GM19463 (cell line): ENCODE measurements around the gene HAL.
A peak's percentile ranks its signal among the peaks of the same experiment; 100 is the strongest.

Experiments
- ATAC-seq: cut with Tn5 transposase; IDR thresholded peaks from one replicate; pipeline ENCODE4 v1.9.1; 2021; ENCODE audit warnings: mild to moderate bottlenecking, moderate library complexity; ENCODE audit not compliant: unreplicated experiment

Gene HAL

DNA sequence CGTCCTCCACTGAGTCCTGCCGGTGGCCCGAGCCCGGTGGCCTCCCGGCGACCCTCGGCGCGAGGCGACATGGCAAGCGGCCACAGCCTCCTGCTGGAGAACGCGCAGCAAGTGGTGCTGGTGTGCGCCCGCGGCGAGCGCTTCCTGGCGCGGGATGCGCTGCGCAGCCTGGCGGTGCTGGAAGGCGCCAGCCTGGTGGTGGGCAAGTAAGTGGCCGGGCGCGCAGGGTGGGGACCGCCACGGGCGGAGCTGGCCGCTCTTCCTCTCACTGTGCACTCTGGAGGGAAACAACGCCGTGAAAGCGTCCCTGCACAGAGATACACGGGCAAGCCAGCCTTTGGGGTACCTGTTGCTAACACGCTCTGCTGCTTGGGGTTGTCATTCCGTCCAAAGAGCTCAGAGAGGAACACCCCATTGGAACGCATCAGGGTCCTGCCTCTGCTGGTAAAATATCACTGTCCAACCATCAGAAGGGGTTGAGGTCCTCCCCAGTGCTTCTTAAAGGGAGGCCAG, 52.8 kb downstream of the HAL start, which contains the start of gene AMDHD1:
Gene AMDHD1 (plus strand): TSS at position 2 of the 513 bp plus-strand sequence. CDS start 68 bp downstream, at position 70.
- ATAC-seq, result peak; percentile 62

GRCh38 chr12:95942524-95943329, 53.4 kb downstream of the HAL start, which contains the start of gene CCDC38:
TSS of gene CCDC38 (minus strand) at chr12:95942614. CDS start at chr12:95936509, 6,105 bp downstream.
- ATAC-seq, result peak; percentile 96

- no peak for ATAC-seq
These were observed 54.0 kb downstream of the HAL start for GRCh38 chr12:95942101-95942523.

DNA sequence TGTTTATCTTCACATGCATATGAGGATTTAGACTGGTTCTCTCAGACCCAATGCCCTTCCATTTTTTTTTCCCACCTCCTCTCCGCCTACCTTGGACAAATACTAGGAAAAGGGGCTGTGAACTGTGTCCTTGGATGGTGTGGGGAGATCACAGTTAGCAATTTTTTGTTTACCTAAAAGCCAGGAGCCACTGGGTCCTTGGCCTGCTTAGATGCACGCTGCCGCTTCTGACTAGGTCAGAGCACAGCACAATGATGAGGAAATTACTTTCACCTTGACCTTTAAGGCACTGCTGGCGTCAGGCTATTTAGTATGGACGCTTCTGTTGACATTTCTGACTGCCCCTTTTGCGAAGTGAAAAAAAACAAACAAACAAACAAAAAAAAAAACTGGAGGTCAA, 55.6 kb downstream of the HAL start:
- ATAC-seq, result no peak
